HG03469 (cell line): ENCODE data around the gene TMEM131.

ENCODE experiments used
- ATAC-seq: cut with Tn5 transposase; IDR thresholded peaks from one replicate; pipeline ENCODE4 v1.9.1; 2021; ENCODE audit warnings: mild to moderate bottlenecking, moderate library complexity, moderate number of reproducible peaks; ENCODE audit not compliant: unreplicated experiment

Gene TMEM131

DNA sequence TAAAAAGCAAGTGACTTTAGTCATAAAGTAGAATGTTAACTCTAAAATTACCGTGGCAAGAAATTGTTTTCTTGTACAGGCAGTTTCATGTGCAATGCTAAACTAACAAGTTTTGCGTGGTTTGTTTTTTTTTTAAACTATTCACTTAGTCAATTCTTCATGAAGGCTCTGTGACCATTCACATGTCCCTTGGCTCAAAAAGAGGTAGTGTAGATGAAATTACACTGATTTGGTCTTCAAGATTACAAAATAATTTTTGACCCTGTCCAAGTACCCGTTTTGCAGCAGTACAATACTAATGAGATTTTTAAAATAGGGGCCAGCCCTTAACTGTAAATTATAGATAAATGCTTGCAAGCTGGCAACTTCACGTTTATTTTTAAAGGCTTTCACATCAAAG, 1.3 kb downstream of the TMEM131 start:
- no peak for ATAC-seq

DNA sequence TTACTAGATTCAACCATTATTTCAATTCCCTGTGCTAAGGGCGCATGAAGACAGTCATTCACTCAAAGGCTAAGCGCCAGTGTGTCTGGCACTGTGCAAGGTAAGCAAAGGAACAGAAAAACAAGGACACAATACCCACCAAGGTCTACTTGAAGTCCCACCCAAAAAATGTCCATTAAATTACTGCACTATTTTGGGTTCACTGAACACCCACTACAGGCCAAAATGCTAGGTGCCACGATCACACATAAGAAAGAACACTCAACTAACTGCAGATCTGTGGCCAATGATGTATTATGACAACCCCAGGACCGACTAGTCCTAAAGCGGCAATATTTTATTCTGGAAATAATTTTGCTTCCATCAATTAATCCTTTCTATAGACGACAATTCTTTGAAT, 1.8 kb downstream of the TMEM131 start:
- no peak for ATAC-seq

DNA sequence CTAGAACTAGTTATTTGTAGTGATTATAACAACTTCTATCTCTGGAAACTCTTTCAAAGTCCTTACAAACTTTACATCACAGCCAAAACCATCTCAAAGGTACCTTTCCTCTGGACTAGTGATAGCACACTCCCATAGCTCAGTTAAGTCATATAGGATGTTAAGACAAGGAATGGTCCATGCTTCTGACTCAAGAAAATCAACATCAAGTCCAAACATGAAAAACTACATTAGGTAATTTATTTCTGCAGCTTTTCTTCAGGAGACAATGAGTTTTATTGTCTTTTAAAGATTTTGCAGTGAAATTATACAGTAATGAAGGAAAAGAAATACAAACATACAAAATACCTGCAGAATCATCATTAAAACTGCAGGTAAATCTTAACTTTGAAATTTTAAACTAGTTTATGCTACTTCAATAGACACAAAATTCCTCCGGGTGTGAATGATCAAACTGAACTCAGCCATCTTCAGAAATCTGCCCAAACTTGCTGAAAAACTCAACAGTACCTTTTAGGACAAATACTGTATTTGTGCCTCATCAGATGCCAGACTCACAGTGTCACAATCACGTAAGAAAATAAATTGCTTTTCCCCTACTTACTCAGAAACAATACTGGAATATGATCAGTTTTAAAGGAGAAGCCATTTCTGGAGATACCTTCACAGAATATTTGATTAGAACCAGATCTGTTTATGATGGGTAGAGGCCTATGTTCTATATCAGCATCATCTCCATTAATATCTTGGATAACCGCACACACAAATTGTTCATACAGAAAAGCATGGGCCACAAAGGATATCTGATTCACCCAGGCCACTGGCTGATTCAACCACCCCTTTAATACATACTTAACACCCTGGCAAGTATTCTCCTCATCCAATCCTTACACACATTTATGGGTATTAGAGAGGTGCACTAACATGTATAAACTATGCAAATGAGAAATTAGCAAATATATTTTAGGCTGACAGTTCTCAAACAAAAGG, 2.6 kb downstream of the TMEM131 start:
- ATAC-seq, result no peak

DNA sequence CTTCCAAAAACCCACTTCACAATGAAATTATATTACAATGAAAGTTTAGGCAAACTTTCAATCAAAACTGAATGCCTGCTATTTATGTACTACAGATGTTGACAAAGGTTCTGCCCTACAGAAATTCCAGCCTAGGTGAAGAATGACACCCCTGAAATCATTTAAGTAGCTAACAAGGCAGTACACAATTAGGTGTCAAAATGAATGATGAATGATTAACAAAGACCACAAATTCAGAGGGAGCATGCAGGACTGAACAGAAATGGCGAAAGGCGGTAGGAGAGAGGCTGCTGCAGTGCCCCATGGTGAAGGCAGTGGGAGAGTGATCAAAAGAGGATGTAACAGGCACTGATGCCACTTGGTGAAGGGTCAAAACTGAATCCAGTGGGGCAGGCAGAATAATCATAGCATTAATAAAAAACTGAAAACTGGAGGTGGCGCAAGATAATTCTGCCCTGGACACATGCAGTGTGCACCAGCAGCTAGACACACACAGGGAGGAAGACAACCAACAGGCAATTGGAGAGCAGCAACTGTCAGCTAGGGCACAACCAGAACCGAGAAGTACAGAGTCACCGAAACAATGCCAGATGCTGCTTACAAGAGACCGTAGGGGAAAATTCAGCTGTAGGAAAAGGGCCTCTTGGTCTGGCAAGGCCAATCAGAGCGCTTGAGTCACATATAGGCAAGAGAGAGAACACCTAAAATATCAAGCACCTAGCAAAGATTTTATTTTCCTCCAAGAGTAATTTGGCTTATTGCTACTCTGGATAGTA, 4.5 kb downstream of the TMEM131 start:
- ATAC-seq, result no peak

DNA sequence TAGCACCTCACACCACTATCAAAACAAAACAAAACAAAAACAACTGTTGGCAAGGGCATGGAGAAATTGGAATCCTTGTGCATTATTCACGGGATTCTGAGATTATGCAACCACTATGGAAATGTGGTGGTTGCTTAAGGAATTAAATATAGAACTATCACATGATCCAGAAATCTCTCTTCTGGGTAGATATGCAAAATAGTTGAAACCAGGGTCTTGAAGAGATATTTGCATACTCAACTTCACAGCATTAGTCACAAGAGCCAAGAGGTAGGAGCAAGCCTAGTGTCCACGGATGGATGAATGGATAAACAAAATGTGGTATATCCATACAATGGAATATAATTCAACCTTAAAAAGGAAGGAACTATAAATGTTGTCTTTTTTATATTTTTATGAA, 7.0 kb downstream of the TMEM131 start:
- no peak for ATAC-seq

DNA sequence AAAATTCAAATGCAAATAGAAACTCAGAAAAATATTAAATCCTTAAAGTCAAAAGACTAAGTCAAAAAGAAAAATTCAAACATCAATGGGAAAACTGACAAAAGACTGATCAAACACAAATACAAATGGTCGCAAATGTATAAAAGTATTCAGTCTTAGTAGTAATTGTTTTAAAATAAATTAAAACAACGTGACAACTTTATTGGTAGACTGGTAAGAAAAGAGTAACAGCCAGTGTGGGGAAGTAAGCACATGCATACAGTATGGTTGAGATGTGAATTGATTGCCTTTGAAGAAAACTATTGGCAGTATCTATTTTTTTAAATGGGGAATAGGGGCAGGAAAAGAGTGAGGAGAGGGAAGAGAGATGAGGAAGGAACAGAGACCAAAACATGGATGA, 9.8 kb downstream of the TMEM131 start:
- no peak for ATAC-seq

DNA sequence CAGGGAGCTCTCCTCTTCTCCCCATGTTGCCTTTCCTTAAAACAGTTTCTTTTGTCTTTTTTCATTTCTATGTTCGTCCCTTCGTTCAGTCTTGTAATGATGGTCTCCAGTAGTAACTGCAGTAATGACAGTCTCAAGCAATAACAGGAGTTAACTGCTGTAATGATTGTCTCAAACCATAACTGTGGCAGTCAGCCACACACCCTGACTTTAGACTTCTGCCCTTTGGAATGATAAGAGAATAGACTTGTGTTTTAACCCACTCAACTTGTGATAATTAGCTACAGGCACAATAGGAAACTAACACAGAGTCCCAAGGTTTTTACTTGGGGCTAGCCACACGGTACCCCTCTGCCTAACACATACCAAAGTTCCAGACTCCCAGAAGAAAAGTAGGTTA, 12.1 kb downstream of the TMEM131 start:
- ATAC-seq, result no peak

DNA sequence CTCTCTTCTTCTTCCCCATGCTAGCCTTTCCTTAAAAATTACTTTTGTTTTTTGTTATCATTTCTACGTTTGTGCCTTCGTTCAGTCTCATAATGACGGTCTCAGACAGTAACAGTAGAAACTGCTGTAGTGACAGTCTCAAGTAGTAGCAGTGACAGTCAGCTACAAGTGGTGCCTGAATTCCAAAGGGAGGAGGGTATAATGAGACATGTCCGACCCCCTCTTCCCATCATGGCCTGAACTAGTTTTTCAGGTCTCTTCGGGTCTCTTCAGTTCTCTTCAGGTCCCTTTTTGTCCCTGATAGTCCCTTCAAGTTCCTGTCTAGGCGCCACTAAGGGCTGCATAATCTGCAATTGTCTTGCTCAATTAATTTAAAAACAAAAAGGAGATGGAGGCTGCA, 12.6 kb downstream of the TMEM131 start:
- no peak for ATAC-seq

DNA sequence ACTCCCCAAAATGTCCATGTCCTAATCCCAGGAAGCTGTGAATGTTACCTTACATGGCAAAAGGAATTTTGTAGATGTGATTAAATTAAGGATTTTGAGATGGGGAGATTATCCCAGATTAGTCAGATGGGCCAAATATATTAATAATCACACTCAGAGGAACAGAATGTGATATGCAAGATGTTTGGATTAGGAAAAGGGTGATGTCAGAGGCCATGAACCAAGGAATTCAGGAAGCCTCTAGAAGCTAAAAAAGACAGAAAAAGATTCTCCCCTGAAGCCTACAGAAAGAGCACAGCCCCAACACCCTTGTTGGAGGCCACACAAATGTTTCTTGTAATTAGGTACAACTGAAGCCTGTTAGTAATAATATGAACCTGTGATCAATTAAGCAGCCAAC, 13.1 kb downstream of the TMEM131 start:
- ATAC-seq, result no peak

DNA sequence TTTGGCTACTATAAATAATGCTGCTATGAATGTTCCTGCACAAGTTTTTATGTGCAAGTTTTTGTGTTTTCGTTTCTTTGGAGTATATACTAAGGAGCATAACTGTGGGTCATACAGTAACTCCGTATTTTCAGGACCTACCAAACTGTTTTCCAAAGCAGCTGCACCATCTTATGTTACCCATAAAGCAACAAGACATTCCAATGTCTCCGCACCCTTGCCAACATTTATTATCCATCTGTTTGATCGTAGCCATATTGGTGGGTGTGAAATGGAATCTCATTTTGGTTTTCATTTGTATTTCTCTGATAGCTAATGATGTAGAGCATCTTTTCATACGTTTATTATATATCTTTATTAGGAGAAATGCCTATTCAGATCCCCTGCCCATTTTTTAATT, 13.8 kb downstream of the TMEM131 start:
- no peak for ATAC-seq

DNA sequence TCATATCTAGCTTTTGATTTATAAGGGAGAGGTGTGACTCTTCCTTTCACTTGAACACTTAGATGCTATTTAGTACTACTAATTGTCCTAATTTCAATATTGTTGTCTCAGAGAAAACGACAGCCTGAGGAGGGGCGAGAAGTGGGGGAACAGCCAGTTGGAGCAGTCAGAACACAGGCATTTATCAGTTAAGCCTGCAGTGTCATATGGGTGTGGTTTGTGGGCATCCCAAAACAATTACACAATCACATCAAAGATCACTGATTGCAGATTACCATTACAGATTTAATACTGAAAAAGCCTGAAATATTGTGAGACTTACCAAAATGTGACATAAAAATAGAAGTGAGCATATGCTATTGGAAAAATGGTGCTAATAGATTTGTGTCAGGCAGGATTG, 15.8 kb downstream of the TMEM131 start:
- ATAC-seq, result no peak

DNA sequence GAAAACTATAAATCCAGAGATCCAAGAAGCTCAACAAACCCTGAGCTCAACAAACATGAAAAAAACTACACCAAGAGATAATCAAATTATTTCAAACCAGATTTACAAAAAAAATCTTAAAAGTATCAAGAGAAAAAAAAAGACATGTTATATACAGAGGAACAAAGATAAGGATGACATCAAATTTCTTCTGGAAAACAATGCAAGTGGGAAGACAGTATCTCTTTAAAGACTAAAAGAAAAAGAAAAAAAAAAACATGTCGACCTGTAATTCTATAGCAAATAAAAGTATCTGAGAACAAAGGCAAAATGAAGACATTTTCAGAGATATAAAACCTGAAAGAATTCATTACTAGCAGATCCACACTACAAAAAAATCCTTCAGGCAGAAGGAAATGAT, 21.3 kb downstream of the TMEM131 start:
- ATAC-seq, result no peak

DNA sequence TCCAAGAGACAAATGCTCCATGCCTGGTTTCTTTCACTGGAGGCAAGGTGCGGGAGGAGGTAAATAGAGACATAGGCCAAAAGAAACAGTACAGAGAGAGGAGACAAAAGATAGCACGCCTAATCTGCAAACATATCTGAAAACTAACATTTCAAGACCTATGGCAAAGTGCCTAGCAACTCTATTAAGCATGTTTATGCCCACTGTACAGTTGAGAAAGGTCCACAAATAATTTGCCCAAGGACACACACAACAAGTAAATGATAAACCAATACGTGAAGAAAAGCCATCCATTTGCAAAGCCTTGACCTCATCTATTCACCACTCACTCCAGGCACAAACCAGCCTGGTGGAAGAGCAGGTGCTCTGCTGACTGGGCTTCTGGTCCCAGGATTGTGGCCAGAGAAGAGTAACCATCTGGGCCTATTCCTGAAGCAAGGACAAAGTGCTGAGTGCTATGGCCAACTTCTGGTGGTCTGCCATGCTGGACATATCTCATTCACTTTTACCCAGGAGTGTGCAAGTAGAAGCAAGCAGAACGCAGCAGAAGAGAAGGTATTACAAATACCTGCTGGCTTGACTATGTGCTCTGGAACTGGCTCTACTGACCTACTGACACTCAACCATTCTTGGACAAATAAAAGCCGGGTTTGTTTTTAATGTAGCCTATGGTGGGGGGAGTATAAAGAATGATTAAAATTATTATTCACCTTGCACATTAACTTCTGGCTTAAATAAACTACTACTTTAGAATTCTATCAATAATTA, 25.3 kb downstream of the TMEM131 start:
- ATAC-seq, result no peak

DNA sequence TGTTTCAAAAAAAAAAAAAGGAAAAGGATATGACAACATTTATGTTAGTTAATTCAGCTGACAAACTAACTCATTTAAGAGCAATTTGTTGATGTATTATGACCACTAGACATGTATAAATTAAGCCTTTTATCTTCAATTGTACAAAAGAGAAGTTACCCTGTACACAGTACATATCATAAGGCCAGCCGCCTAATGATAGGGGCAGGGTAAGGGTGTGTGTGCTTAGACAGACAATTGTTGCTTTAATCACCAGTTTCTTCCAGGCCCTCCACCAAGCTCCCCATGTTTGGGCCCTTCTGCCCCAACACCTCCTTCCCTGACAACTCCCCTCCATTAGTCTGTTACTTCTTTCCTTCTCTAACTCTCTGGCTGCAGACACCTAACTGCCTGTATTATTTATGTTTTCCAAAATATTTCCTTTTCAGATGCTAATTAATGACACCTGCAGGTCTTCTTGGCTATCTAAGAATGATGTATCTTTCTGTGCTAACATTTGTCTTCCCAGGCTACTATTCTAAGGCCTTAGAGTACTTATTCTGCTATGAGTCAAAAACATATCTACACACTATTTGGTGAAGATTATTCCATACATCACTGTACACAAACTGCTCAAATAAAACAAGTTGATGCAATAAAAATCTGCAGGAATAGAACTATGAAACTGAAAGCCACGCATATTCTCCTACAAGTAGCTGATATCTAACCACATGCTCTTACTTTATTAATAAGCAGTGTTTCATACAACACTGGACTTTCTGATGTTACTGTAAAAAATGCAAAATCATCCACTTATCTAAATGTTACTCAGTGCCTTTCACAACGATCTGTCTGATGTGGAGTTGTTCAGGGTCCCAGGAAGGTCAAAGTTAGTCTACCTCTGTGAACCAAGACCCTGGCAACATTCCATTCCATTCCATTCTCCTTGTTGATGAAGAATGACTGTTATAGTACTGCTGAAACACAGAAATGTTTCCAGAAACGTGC, 26.4 kb downstream of the TMEM131 start:
- no peak for ATAC-seq

DNA sequence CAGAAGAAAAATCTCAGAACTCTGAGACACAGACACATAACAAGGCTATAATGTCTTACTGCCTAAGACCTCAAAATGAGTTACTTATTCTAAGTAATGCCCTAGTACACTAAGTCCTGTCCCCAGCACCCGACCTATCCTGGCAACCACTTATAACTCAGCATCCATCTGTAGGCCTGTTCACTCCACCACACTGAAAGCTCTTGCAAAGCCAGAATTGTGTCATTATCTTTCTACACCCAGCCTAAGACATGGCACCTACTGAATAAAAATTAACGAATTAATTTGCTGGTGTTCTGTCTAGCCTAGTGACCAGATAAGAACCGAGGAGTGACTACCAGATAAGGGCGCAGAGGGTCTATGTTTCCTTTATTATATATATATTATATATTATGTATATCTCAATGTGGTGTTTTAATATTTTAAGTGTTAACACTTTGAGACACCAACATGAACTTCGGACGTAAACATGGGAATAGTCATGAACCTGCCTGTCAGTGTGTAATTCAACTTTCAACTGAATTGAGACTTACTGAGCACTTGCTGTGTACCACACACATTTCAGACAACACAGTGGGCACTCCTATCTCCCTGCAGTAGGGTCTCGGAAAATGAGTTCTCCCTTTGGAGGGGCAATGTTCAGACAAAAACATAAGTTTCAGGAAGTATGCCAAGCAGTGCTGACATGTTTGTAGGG, 27.7 kb downstream of the TMEM131 start:
- no peak for ATAC-seq

DNA sequence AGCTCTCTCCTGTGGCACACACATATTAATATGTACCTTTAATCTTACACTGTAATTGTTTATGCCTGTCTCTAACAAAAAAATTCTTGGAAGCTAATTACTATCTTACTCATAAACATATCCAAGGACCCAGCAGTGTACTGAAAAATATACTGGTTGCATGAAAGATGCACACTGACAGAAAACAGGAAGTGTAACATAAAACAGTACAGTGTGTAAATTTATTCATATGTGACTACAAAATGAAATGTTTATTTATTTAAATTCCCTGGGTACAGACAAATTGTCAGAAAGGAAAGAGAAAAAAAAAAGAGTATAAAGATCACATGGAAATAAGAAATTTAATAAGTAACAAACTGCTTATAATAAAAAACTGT, 28.5 kb downstream of the TMEM131 start:
- ATAC-seq, result no peak

DNA sequence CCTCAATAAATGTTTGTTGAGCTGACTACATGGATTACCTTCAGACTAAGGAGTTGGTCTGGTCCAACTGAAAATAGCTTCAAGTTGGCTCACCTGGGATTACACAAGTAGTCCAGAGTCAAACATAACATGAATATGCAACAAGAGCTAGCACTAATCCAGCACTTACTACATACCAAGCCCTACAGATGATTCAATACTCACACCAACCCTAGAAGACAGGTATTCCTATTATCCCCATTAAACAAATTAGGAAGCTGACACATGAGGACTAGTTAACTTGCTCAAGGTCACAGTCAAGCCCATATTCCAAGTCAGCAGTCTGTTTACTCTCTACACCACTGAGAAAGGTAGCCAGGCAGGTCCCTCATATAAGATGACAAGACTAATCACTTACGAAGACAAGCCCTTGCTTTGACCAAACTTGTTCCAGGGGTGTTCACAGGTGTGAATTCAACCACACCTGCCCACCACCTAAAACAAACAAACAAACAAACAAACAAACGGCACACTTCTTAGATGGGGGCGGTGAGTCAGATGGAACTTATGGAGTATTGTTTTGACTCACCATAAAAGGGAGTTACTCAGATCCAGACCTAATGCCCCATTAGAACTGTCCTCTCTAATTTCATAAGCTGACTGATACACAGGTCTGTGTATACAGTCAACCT, 29.1 kb downstream of the TMEM131 start:
- ATAC-seq, result no peak

DNA sequence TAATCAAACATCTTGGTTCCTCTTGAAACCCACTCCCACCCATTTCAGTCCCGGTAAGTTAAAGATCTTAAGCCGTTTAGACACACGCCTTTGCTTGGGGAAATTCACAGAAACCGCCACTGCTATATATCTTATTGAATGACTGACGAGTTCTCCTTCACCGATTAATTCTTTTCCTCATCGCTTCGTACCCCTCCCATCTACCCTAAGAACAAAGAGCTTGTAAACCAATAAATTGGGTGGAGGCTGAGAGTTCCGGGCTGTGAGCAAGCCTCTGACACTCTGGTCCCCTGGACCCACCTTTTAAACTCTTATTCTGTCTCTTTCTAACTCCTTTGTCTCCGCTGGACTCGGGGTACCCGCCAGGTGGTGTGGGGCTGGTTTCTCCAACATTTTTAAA, 30.6 kb downstream of the TMEM131 start:
- no peak for ATAC-seq

DNA sequence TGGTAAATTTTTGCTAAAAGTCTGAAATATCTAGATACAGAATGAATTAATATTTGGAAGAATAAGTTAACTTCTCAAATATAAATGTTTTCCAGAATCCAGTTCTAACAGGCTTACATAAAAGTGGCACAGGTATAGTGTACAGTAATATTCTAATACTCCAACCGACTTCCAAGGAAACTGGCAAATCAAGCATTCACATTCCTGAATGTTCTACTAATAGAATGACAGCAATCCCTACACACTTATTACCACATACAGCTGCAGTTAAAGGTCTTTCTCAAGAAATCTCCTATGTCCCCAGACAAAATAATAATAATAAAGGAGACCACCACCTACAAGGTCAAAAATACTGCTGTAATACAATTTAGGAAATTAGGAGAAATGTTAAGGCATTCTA, 31.9 kb downstream of the TMEM131 start:
- ATAC-seq, result no peak
